ENCODE data around the gene RALGPS2.

Gene RALGPS2

DNA sequence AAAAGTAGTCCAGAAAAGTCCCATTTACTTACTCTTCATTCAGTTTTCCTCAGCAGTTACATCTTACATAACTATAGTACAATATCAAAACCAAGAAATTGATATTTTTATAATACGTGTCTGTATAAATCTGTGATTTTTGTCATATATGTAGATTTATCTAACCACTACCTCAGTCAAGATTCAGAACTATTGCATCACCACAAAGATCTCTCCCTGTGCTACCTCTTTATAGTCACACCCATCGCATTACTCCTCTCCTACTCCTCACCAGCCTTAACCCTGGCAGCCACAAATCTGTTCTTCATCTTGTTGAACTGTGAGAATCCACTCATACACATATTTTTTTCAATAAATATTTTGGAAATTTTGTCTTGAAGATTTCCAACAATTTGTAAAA, 72.5 kb downstream of the RALGPS2 start:
- FAIRE-seq (no peak), DNase-seq (ENCODE audit: insufficient read length, low spot score) (no peak)
- no peak for TF ChIP-seq POLR2AphosphoS5 (IDR thresholded peaks at IDR 0.05; ENCODE audit: low read depth, low read length)
- TF ChIP-seq PAX5 (IDR thresholded peaks at IDR 0.05; ENCODE audit: insufficient read depth, low read length, severe bottlenecking): no peak
- TF ChIP-seq POU2F2 (IDR thresholded peaks at IDR 0.05; ENCODE audit: low read depth, low read length): no peak
- TF ChIP-seq POLR2A (IDR thresholded peaks at IDR 0.05; ENCODE audit: low read depth, low read length): no peak
- TF ChIP-seq TAF1 (IDR thresholded peaks at IDR 0.05; ENCODE audit: low read depth, low read length): no peak
- TF ChIP-seq SPI1 (IDR thresholded peaks at IDR 0.05; ENCODE audit: low read depth, low read length): no peak

GRCh38 chr1:178798232-178798861, 73.3 kb downstream of the RALGPS2 start:
- no peak for FAIRE-seq
- TF ChIP-seq POU2F2 (IDR thresholded peaks at IDR 0.05; ENCODE audit: low read depth, low read length) (no peak), POLR2A (IDR thresholded peaks at IDR 0.05; ENCODE audit: low read depth, low read length) (no peak), POLR2AphosphoS5 (IDR thresholded peaks at IDR 0.05; ENCODE audit: low read depth, low read length) (no peak), PAX5 (IDR thresholded peaks at IDR 0.05; ENCODE audit: insufficient read depth, low read length, severe bottlenecking) (no peak), SPI1 (IDR thresholded peaks at IDR 0.05; ENCODE audit: low read depth, low read length) (no peak), TAF1 (IDR thresholded peaks at IDR 0.05; ENCODE audit: low read depth, low read length) (no peak)
- DNase-seq (ENCODE audit: insufficient read length, low spot score): no peak

GRCh38 chr1:178802873-178803272, 77.8 kb downstream of the RALGPS2 start:
- DNase-seq (ENCODE audit: insufficient read length, low spot score) (no peak), FAIRE-seq (no peak)
- TF ChIP-seq POLR2AphosphoS5 (IDR thresholded peaks at IDR 0.05; ENCODE audit: low read depth, low read length): no peak
- TF ChIP-seq POU2F2 (IDR thresholded peaks at IDR 0.05; ENCODE audit: low read depth, low read length): no peak
- no peak for TF ChIP-seq TAF1 (IDR thresholded peaks at IDR 0.05; ENCODE audit: low read depth, low read length)
- no peak for TF ChIP-seq SPI1 (IDR thresholded peaks at IDR 0.05; ENCODE audit: low read depth, low read length)
- no peak for TF ChIP-seq PAX5 (IDR thresholded peaks at IDR 0.05; ENCODE audit: insufficient read depth, low read length, severe bottlenecking)
- no peak for TF ChIP-seq POLR2A (IDR thresholded peaks at IDR 0.05; ENCODE audit: low read depth, low read length)

GRCh38 chr1:178806665-178807300, 81.7 kb downstream of the RALGPS2 start:
- TF ChIP-seq TAF1 (IDR thresholded peaks at IDR 0.05; ENCODE audit: low read depth, low read length) (no peak), SPI1 (IDR thresholded peaks at IDR 0.05; ENCODE audit: low read depth, low read length) (no peak), POLR2A (IDR thresholded peaks at IDR 0.05; ENCODE audit: low read depth, low read length) (no peak), POLR2AphosphoS5 (IDR thresholded peaks at IDR 0.05; ENCODE audit: low read depth, low read length) (no peak), POU2F2 (IDR thresholded peaks at IDR 0.05; ENCODE audit: low read depth, low read length) (no peak), PAX5 (IDR thresholded peaks at IDR 0.05; ENCODE audit: insufficient read depth, low read length, severe bottlenecking) (no peak)
- FAIRE-seq: no peak
- no peak for DNase-seq (ENCODE audit: insufficient read length, low spot score)

DNA sequence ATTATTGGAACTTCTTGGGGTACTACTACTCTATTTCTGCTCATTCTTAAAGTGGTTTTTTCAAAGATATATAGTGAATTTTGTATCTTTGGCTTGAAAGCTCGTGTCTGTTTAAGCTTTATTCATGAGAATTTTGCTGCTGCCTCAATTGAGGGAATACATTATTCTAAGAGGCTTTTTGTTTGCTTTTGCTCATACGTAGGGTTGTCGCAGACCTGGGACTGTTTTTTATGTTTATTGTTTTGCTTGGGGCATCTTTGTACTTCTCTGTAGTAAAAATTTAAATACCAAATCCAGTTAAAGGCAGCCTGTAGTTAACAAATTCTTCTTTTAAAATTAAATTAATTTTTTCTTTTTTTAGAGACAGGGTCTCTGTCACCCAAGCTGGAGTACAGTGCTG, 83.5 kb downstream of the RALGPS2 start:
- FAIRE-seq: no peak
- TF ChIP-seq POU2F2 (IDR thresholded peaks at IDR 0.05; ENCODE audit: low read depth, low read length) (no peak), PAX5 (IDR thresholded peaks at IDR 0.05; ENCODE audit: insufficient read depth, low read length, severe bottlenecking) (no peak), TAF1 (IDR thresholded peaks at IDR 0.05; ENCODE audit: low read depth, low read length) (no peak), POLR2AphosphoS5 (IDR thresholded peaks at IDR 0.05; ENCODE audit: low read depth, low read length) (no peak), POLR2A (IDR thresholded peaks at IDR 0.05; ENCODE audit: low read depth, low read length) (no peak), SPI1 (IDR thresholded peaks at IDR 0.05; ENCODE audit: low read depth, low read length) (no peak)
- no peak for DNase-seq (ENCODE audit: insufficient read length, low spot score)

DNA sequence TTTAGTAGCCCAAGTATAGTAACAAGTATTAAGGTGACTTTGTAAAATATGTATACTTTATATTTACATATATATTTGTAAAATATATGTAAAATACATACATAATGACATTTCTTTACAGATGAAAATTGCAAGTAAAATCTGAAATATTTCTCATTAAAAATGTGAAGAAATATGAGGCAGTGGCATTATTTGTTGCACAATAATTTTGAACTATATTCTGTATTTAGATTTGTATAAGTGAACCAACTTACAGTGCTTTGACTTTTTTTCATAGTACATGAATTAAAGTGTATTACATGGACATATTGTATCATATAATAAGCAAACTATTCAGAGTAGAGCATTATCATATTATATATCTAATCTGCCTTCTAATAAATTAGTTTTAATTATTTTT, 85.5 kb downstream of the RALGPS2 start:
- FAIRE-seq (no peak), DNase-seq (ENCODE audit: insufficient read length, low spot score) (no peak)
- no peak for TF ChIP-seq POU2F2 (IDR thresholded peaks at IDR 0.05; ENCODE audit: low read depth, low read length)
- no peak for TF ChIP-seq PAX5 (IDR thresholded peaks at IDR 0.05; ENCODE audit: insufficient read depth, low read length, severe bottlenecking)
- no peak for TF ChIP-seq POLR2AphosphoS5 (IDR thresholded peaks at IDR 0.05; ENCODE audit: low read depth, low read length)
- no peak for TF ChIP-seq TAF1 (IDR thresholded peaks at IDR 0.05; ENCODE audit: low read depth, low read length)
- TF ChIP-seq POLR2A (IDR thresholded peaks at IDR 0.05; ENCODE audit: low read depth, low read length): no peak
- TF ChIP-seq SPI1 (IDR thresholded peaks at IDR 0.05; ENCODE audit: low read depth, low read length): no peak

GRCh38 chr1:178818416-178818815, 93.4 kb downstream of the RALGPS2 start:
- FAIRE-seq: no peak
- TF ChIP-seq SPI1 (IDR thresholded peaks at IDR 0.05; ENCODE audit: low read depth, low read length): no peak
- TF ChIP-seq POLR2AphosphoS5 (IDR thresholded peaks at IDR 0.05; ENCODE audit: low read depth, low read length): no peak
- TF ChIP-seq POU2F2 (IDR thresholded peaks at IDR 0.05; ENCODE audit: low read depth, low read length): no peak
- TF ChIP-seq PAX5 (IDR thresholded peaks at IDR 0.05; ENCODE audit: insufficient read depth, low read length, severe bottlenecking): no peak
- TF ChIP-seq TAF1 (IDR thresholded peaks at IDR 0.05; ENCODE audit: low read depth, low read length): no peak
- no peak for TF ChIP-seq POLR2A (IDR thresholded peaks at IDR 0.05; ENCODE audit: low read depth, low read length)
- no peak for DNase-seq (ENCODE audit: insufficient read length, low spot score)

DNA sequence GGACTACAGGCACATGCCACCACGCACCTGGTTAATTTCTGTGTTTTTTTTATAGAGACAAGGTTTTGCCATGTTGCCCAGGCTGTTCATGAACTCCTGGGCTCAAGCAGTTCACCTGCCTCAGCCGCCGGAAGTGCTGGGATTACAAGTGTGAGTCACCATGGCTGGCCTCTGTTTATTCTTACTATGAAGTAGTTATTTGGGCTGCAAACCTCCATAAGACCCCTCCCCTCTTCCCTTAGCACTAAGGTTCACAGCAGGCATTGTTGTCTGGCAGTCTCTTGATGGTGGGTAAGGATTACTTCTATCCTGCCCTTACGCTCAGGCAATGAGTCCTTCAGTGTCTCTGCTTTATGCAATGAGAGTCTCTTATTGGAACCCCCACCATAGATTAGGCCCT, 94.1 kb downstream of the RALGPS2 start:
- DNase-seq (ENCODE audit: insufficient read length, low spot score) (no peak), FAIRE-seq (no peak)
- TF ChIP-seq TAF1 (IDR thresholded peaks at IDR 0.05; ENCODE audit: low read depth, low read length) (no peak), POU2F2 (IDR thresholded peaks at IDR 0.05; ENCODE audit: low read depth, low read length) (no peak), PAX5 (IDR thresholded peaks at IDR 0.05; ENCODE audit: insufficient read depth, low read length, severe bottlenecking) (no peak), POLR2AphosphoS5 (IDR thresholded peaks at IDR 0.05; ENCODE audit: low read depth, low read length) (no peak), SPI1 (IDR thresholded peaks at IDR 0.05; ENCODE audit: low read depth, low read length) (no peak), POLR2A (IDR thresholded peaks at IDR 0.05; ENCODE audit: low read depth, low read length) (no peak)

DNA sequence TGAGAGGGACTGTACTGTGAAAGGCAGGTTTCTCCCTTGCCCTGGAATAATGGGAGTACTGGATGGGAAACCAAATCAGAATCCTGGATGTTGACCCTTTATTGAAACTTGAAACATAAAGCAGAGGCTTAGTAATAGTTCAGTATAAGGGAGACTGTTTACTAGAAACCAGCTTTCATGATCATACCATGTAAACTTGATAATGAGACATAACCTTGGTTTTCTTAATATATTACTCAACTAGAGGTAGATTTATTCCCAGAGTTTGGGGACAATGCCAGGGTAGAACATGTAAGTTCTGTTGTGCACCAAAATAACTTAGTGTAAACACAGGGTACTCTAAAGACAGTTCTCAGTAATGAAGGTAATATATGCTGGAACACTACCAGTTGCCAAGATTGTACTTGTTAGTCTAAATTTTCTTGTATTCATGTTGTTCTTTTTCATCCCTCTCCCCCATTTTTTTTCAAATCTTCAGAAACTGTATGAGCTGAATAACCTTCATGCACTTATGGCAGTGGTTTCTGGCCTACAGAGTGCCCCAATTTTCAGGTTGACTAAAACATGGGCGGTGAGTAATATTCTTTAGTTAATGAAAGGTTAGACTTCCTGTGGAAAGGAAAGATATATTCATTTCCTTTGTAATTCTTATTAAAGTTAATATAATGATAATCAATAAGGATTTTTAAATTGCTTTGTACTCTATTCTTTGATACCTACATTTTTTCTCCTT, 96.3 kb downstream of the RALGPS2 start:
- no peak for DNase-seq (ENCODE audit: insufficient read length, low spot score)
- no peak for FAIRE-seq
- TF ChIP-seq SPI1 (IDR thresholded peaks at IDR 0.05; ENCODE audit: low read depth, low read length) (no peak), POU2F2 (IDR thresholded peaks at IDR 0.05; ENCODE audit: low read depth, low read length) (no peak), POLR2AphosphoS5 (IDR thresholded peaks at IDR 0.05; ENCODE audit: low read depth, low read length) (no peak), POLR2A (IDR thresholded peaks at IDR 0.05; ENCODE audit: low read depth, low read length) (no peak), TAF1 (IDR thresholded peaks at IDR 0.05; ENCODE audit: low read depth, low read length) (no peak), PAX5 (IDR thresholded peaks at IDR 0.05; ENCODE audit: insufficient read depth, low read length, severe bottlenecking) (no peak)
